Bronchial epithelial cell (primary cell): ENCODE measurements around the gene SNTG2. TPM values are rescaled to one million over a fixed set of nuclear protein-coding genes. Genes with fewer than 3 reads are reported as not detected.

Experiments used
- DNase-seq: peaks from one replicate; pipeline ENCODE4 v3.0.0-alpha.2; 2010; ENCODE audit warnings: low read depth
- FAIRE-seq: peaks from 2 replicates; lab custom pipeline; 2011; peaks lifted over from hg19 to GRCh38; lab: Jason Lieb, UNC
- H3K27me3 ChIP-seq: 2 replicates; pipeline ENCODE4 v1.5.1; 2011; ENCODE audit warnings: low read length; ENCODE audit not compliant: control insufficient read depth, insufficient read depth
- H3K36me3 ChIP-seq: 2 replicates; pipeline ENCODE4 v1.5.1; 2011; ENCODE audit warnings: low read length; ENCODE audit not compliant: control insufficient read depth, insufficient read depth
- H3K4me3 ChIP-seq: 2 replicates; pipeline ENCODE4 v1.5.1; 2011; ENCODE audit warnings: mild to moderate bottlenecking, low read depth, low read length, control low read depth
- CTCF ChIP-seq: IDR thresholded peaks from 2 replicates; pipeline ENCODE4 v1.5.1; 2011; ENCODE audit warnings: mild to moderate bottlenecking, moderate library complexity, low read length, control low read depth, inconsistent platforms; ENCODE audit not compliant: insufficient read depth, severe bottlenecking
- total RNA-seq: library from RNA; depleted of rRNA; stranded (reverse); fragments of >200 nt; gene quantifications from 2 replicates; pipeline ENCODE4 v1.2.1, GENCODE V29; 2014

SNTG2 gene
- total RNA-seq, 1 donor from 2014 or later = not detected

- Histone ChIP-seq H3K27me3 (no peaks in the 10 kb centered on the region), H3K4me3 (no peak overlapping the region), H3K36me3 (no peaks in the 10 kb centered on the region)
- TF ChIP-seq CTCF = no peak
- FAIRE-seq (no peak), DNase-seq (no peak)
Observed at GRCh38 chr2:926896-927295, 23.8 kb upstream of the SNTG2 start.

- no peaks in the 10 kb centered on the region for H3K36me3 ChIP-seq
- FAIRE-seq = no peak
- H3K4me3 ChIP-seq = no peak overlapping the region
- no peak for DNase-seq
- no peaks in the 10 kb centered on the region for H3K27me3 ChIP-seq
- TF ChIP-seq CTCF = no peak
Observed at GRCh38 chr2:929011-929735, 21.5 kb upstream of the SNTG2 start.

- no peak for FAIRE-seq
- Histone ChIP-seq H3K4me3 (no peak overlapping the region), H3K36me3 (no peaks in the 10 kb centered on the region), H3K27me3 (no peaks in the 10 kb centered on the region)
- DNase-seq = no peak
- TF ChIP-seq CTCF = no peak
Observed at GRCh38 chr2:929925-930324, 20.7 kb upstream of the SNTG2 start.

- H3K4me3 ChIP-seq = no peak overlapping the region
- no peaks in the 10 kb centered on the region for H3K36me3 ChIP-seq
- H3K27me3 ChIP-seq = no peaks in the 10 kb centered on the region
- no peak for TF ChIP-seq CTCF
- no peak for DNase-seq
- no peak for FAIRE-seq
Observed at GRCh38 chr2:930935-931334, 19.7 kb upstream of the SNTG2 start.

- no peaks in the 10 kb centered on the region for H3K36me3 ChIP-seq
- H3K27me3 ChIP-seq = no peaks in the 10 kb centered on the region
- no peak for TF ChIP-seq CTCF
- DNase-seq (no peak), FAIRE-seq (no peak)
- H3K4me3 ChIP-seq = no peak overlapping the region
Observed at GRCh38 chr2:932320-933115, 18.1 kb upstream of the SNTG2 start.
